ENCODE measurements around the gene FAM120C.

The FAM120C gene

DNA sequence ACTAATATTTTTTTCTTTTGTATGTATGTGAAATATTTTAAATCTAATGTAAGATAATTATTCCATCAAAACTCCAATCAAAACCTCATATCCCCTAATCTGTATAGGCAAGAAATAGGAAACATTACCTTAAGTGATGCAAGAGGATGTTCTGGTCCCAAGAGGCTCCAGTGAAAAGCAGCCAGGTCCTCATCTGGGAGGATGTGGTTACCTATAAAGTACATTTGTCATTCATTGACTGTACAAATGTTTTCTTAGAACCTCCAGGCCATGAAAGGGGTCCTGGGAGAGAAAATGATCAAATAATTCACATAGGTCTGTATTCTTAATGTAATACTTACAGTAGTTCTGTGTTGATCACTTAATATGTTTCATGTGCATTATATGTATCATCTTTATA lies 25.5 kb downstream of the FAM120C start:
- no peak for DNase-seq (ENCODE audit: low read depth)

- no peak for DNase-seq (ENCODE audit: low read depth)
Measured at GRCh38 chrX:54134269-54134668, 48.8 kb downstream of the FAM120C start.

DNA sequence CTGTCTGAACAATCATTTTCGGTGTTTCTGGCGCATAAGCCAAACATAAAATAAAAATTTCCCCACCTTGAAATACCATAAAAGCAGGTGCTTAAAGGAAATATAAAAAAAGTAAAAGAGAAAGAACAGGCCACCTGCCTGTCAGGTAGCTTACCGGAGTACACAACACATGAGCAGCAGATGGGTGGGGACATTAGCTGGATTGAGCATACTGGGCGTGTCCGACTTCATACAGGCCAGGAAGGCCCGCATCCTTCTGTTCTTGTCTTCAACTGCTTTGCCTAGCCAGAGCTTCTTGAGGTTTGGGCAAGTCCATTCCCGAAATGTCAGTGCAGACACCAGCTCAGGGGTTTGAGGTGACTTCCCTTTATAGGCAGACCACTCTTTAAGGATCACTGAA lies 66.7 kb downstream of the FAM120C start:
- no peak for DNase-seq (ENCODE audit: low read depth)

- DNase-seq (ENCODE audit: low read depth), result no peak
Measured at GRCh38 chrX:54093571-54093970, 89.5 kb downstream of the FAM120C start.

DNA sequence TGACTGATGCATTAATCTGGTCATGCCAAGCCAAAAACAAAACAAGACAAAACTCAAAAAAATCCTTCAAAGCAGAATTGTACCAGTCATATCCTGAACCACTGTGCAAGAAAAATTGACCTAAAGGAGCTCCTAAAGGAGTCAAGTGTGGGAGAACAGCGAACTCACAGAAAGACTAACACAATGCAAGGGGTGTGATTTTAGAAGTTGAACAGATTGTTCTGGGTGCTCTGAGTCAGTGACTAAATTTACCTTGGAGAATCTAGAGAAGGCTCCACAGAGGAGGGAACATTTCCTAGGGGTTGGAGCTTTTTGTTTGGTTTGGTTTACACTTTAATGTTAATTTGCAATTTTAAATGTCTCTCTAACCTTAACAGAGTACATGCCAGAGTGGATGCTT lies 89.9 kb downstream of the FAM120C start:
- DNase-seq (ENCODE audit: low read depth), result no peak

- DNase-seq (ENCODE audit: low read depth), result no peak
Measured at GRCh38 chrX:54090880-54091279, 92.2 kb downstream of the FAM120C start.

DNA sequence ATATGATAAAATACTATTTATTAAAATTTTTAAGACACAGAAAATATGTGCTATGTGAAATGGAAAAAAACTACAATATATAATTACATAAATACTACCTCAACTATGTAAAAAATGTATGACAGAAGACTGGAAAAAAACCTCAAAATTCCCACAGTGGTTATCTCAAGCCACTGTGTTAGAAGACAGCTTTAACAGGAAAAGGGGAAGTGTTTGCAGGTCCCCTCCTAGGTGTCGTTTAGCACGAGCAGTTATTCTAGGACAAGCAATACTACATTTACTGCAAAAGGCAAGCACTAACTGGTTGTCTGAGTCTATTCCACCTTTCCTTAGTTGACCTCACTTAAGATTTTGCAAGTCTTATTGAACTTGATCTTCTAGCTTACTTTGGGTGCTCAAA lies 93.9 kb downstream of the FAM120C start:
- no peak for DNase-seq (ENCODE audit: low read depth)

DNA sequence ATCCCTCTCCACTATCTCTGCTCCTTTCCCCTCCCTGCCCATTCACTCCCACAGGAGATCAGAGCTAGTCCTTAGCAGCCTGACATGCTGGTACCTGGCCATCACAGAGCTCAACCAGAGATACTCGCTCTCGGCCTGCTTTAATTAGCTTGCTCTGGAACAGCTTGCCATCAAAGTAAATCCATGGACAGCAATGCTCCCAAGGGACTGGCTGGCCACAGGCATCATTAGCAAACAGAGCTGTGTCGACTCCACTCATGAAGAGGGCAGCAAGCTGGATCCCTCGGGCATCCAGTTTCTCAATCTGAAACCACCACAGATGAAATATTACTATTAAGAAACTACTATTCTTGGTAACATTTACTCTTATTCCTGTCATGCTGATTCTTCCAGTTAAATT lies 95.4 kb downstream of the FAM120C start:
- DNase-seq (ENCODE audit: low read depth), result no peak

GRCh38 chrX:54085666-54086065 lies 97.4 kb downstream of the FAM120C start:
- DNase-seq (ENCODE audit: low read depth), result no peak

DNA sequence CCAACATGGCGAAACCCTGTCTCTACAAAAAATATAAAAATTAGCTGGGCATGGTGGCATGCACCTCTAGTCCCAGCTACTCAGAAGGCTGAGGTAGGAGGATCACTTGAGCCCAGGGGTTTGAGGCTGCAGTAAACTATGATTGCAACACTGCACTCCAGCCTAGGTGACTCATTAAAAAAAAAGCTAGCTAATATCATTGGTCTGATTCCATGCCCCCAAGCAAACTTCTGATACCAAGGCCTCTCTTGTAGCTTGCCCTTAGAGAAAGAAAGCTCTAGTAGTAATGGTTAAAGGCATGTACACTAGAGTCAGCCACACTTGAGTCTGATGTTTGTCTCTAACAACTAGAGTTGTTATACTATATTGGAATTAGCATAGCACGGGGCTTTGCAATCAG lies 106.2 kb downstream of the FAM120C start:
- no peak for DNase-seq (ENCODE audit: low read depth)

DNA sequence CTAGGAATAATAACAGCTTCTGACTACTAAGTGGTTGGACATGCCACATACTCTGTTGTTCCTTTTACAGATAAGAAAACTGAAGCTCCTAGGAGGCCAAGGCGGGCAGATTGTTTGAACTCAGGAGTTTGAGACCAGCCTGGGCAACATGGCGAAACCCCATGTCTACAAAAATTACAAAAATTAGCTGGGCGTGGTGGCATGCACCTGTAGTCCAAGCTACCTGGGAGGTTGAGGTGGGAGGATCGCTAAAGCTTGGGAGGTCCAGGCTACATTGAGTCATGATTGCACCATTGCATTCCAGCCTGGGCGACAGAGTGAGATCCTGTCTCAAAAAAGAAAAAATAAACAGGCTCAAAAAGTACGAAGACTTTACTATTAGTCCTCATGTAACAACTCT lies 108.2 kb downstream of the FAM120C start:
- no peak for DNase-seq (ENCODE audit: low read depth)

GRCh38 chrX:54067766-54068165 lies 115.3 kb downstream of the FAM120C start:
- DNase-seq (ENCODE audit: low read depth), result no peak

GRCh38 chrX:54066841-54067240 lies 116.2 kb downstream of the FAM120C start:
- DNase-seq (ENCODE audit: low read depth), result no peak

DNA sequence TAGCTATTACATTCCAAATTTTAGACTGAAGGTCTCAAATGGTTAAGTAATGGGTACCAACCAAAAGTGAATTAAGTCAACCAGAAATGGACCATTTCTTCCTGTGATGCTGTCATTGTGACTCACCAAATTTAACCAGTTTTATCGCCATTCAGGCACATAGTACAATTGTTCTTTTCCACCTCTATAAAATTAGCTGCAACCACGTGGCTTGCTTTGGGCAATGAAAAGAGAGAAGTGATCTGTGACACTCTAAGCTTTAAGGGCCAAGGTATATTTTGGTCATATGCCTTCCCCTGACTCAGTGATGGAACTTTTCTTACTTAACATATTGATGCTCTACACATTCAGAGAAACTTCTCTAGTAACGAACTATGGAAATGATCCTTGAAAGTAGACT lies 118.5 kb downstream of the FAM120C start:
- no peak for DNase-seq (ENCODE audit: low read depth)

DNA sequence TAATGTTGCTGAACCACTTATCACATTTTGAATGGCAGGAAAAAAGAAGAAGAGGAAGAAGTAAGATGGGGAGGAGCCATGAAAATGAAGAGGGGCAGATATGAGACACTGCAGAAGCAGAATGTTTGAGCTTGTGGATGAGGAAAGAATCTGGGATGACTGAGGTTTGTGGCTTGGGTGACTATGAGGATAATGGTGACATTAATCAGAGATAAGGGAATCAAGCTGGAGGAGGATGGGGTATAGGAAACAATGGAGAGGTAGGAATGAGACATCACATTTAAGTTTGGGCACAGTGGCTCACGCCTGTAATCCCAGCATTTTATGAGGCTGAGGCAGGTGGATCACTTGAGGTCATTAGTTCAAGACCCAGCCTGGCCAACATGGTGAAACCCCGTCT lies 119.7 kb downstream of the FAM120C start:
- no peak for DNase-seq (ENCODE audit: low read depth)

- no peak for DNase-seq (ENCODE audit: low read depth)
Measured at GRCh38 chrX:54049801-54050200, 133.3 kb downstream of the FAM120C start.

DNA sequence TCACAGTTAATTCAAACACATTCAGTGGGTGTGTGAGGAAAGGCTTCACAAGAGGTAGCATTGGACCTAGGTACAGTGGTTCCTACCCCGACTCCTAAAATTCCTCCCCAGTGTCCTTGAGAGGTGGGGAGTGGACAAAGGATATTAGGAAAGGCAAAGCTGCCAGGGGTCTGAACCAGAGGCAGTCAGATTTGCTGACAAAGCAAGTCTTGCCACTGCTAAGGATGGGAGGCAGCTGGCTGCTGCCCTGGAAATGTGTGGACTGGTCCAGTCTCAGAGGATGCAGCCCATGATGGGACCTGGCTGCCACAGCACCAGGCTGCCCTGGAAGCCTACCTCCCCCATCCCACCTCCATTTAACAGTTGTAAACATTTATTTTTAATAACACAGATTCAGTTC lies 134.6 kb downstream of the FAM120C start:
- DNase-seq (ENCODE audit: low read depth), result no peak

DNA sequence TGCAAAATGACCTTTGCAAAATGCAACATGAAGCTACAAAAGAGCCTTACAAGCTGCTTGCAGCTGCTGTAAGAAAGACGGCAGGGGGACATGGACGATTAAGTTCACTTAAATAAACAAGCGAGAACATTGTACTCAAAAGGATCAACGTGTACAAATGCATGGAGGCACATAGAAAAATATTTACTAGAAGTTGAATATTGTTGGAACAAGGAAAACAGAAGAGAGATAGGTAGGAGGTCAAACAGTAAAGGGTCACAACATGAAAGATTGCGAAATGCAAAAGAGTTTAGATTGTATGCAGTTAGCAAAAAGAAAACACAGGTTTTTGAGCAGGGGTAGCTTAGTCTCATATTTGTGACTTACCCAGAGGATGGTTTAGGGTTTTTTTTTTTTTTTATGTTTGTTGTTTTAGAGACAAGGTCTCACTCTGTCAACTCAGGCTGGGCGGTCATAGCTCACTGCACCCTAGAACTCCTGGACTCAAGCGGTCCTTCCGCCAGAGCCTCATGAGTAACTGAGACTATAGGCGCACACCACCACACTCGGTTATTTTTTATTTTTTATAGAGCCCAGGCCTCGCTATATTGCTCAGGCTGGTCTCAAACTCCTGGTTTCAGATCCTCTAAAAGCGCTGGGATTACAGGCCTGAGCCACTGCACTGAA lies 137.4 kb downstream of the FAM120C start:
- no peak for DNase-seq (ENCODE audit: low read depth)

GRCh38 chrX:54044877-54045338 lies 138.1 kb downstream of the FAM120C start:
- no peak for DNase-seq (ENCODE audit: low read depth)

GRCh38 chrX:54044126-54044876 lies 138.8 kb downstream of the FAM120C start, which contains the start of gene PHF8:
TSS of gene PHF8 (minus strand) at chrX:54044473. CDS start at chrX:54042728, 1,745 bp downstream.
- DNase-seq (ENCODE audit: low read depth), result peak; percentile 87

DNA sequence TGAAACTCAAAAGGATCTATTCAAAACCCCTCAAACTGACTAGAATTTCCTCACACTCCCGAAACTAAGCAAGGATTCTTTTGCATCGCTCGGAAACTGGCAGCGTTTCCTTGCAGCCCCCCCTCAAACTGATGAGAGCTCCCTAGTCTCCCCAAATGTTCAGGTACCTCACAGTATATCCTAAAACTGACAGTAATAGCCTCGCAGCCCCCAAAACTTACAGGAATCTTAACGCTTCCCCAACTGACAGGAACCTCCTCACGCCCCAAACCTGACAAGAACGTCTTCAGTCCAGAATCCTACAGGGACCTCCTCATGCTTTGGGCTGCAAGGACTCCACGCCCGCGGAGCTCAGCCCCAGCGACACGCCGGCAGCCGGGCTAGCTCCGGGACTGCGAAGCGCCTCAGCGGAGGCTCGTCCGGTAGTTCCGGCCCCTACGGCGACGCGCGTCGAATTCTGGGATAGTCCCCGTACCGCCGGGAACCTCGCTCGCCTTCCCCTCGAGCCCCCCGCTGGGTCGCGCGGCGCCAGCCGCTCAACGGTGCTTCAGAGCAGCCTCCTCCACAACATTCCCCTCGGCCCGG lies 139.4 kb downstream of the FAM120C start:
- DNase-seq (ENCODE audit: low read depth), result peak; percentile 12

GRCh38 chrX:54043056-54043455 lies 140.0 kb downstream of the FAM120C start:
- DNase-seq (ENCODE audit: low read depth), result no peak

DNA sequence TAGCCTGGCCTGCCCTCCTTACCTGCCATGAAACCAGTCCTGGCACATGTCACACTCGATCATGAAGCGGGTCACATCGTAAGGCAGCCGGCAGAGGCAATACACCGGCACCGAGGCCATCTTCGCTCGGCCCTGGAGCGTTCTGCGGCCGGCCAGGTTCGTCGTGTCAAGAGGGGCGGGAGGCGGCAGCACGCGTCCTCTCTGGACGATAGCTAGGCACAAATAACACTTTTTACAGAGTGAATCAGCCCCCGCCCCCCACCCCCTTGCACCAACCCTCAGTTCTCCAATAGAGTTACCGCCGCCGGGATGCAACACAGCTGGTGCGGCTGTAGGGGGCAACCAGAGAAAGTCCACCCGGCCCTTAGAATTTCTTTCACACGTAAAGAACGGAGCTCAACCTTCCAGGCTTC lies 140.4 kb downstream of the FAM120C start:
- DNase-seq (ENCODE audit: low read depth), result peak; percentile 2

All from T-helper 22 cell (primary cell).